Stimulated activated CD8-positive, alpha-beta memory T cell treated with anti-CD3 and anti-CD28 coated beads, Interleukin-7, amount 100 ng/mL, for 1 hour (primary cell): ENCODE results near the gene MLN.

Source experiments
- DNase-seq, 2 donors: peaks; one replicate each; pipeline ENCODE4 v3.0.0-alpha.2; 2020; ENCODE audit warnings: low read depth in 2 of 2

MLN gene, protein sequence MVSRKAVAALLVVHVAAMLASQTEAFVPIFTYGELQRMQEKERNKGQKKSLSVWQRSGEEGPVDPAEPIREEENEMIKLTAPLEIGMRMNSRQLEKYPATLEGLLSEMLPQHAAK

DNA sequence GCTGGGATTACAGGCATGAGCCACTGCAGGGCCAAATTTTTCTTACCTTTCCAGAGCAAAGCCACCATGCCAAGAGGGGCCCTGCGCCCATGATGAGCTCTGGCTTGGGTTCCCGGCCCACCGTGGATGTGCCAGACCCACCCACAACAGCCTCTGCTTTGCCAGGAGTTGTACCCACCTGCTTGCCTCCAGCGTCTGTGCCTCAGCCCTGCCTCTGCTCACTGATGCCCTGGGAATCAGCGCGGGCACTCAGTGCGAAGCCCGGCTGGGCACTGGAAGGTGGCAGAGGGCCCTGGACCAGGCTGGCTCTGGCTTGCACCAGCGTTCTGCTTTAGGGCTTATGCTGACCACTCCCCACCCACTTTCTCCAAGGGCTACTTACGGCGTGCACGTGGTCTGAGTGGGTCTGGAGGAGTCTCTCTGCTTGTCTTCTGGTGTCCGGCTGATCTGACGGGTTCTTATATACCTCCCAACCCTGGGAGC lies at the start of gene MLN:
Gene MLN, minus strand, starts transcription at position 433 of the 483 bp plus-strand sequence. CDS start 2,840 bp downstream, outside the sequence.
- no peak for DNase-seq

DNA sequence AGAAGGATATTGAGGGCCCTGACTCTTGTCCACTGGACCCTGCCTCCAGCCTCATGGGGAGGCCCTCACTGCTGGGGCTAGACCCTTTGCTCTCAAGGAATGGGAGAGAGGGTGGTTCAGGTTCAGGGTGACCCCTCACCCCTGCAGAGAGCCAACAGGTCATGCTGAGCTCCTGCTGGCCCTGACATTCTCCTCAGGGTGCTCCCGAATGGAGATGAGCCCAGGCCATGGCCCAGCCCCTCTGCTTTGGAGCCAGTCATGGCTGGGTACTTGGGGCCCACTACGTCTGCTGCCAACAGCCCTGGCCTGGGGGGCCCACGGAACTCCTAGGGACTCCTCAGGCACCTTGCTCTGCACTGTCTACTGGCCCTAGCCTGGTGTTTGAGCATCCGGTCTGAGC lies 49.2 kb upstream of the MLN start:
- DNase-seq: no peak

DNA sequence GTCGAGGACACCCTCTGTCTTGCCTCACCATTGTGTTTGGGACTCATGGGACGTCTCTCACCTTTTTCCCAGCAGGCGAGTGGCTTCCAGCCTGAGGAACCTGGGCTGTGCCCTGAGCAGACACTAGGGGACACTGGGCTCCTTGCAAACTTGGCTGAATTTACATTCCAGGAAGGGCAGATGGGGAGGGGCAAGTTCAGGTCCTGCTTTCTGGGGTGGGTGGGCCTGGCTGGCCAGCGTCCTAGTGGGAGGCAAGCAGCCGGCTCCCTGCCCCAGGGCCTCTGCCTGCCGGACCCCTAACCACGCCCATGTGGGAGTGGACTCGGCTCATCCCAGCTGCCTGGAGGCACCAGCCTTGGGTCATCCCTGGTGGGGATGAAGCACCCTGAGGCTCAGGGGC lies 48.2 kb upstream of the MLN start:
- DNase-seq: no peak

DNA sequence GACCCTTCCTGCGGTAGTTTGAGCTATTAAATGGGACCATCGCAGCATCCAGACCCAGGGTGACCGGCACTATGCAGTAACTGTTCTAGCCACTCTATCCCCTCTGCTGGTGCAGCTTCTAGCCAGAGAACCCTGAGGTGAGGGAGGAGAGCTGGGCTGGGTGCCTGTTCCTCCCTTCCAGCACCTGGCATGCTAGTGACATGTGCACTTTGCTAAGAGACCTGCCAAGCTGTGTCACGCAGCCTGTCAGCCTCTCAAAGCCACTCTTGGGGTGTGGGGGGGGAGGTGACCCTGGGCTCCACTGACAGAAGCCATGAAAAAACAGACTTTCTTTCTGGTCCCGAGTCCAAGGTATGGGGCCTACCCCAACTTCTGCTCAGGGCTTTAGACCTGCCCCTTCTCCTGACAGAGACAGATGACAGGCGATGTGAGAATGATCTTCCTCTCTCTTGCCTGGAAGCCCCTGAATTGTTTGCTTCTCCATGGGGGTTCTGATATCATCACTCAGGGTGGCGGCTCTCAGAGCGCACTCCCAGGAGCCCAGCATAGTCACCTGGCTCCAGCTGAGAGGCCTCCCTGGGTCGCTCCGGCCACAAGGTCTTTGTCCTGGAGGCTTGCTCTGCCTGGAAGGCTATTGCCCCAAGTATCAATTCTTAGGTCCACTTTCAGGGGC lies 47.2 kb upstream of the MLN start:
- DNase-seq: no peak

DNA sequence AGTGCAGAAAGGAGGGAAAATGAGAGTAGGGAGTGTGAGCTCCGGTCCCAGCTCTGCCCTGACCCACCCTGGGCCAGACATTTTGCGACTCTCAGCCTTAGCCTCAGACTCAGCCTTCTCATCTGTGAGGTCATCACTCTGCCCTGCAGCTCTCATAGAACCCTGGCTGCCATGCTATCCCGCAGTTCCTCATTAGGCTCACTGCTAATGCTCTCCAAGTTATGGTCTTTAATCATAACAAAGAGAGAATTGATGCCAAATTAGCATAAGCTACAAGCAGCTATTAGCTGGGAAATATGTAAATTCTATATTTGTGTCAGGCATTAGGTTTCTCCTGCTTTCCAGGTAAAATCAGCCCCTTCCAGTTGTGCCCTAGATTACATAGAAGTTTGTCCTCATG lies 46.5 kb upstream of the MLN start:
- DNase-seq: no peak

DNA sequence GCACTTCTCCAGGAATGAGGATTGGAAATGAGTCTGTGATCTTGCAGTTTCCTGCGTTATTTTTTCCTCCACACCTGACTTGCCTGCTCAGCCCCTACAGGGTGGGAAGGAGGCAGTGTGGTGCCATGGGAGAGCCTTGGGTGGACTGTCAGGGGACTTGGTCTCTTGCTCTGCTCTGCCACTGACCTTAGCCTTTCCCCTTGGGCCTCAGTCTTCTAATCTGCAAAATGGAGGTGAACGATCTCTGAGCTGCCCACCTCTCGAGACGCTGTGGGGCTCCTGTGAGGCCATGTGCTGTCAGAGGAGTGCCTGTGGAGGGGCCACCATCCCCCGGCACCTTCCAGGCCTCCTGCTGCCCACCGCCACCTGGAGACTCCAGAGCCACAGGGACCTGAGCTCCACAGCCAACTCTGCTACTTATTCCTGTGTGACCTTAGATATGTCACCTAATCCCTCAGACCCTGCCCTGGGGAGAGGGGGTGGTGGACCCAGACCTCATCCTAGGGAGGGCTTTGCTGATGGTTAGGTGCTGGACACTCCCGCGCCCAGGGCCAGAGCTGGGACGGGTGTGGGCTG lies 45.8 kb upstream of the MLN start:
- DNase-seq: no peak

DNA sequence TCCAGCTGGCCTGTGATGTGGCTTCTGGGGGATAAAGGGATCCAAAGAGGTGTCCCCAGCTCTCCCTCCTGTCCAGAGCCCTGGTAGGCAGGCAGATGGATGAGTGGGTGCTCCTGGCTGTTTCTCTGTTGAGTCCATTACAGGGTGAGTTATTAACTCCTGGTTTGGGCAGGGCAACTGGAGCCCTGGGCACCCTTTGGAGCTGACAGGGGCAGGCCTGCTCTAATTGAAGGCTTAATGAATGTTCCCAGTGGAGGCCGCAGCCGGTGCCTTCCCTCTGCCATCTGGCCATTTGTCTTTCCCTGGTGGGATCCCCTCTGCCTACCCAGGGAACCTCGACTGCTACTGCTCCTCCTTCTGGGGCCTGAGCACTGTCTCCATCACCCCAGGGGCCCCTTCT lies 44.7 kb upstream of the MLN start:
- no peak for DNase-seq

DNA sequence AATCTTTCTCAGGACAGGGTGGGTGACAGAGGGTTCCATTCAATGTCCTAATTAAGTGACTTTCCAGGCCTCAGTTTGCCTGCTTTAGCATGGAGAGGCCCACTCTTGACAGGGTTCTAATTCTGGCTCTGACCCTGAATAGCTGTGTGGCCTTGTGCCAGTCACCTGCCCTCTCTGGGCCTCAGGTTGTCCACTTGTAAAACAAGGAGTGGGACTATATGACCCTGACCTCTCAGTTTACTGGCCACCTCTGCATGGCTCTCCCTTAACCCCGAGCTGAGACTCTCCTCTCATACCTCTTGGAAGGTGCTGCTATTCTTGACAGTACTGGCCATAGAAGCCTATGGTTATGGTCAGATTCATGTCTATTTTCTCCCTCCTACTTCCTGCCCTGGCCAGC lies 44.1 kb upstream of the MLN start:
- no peak for DNase-seq

DNA sequence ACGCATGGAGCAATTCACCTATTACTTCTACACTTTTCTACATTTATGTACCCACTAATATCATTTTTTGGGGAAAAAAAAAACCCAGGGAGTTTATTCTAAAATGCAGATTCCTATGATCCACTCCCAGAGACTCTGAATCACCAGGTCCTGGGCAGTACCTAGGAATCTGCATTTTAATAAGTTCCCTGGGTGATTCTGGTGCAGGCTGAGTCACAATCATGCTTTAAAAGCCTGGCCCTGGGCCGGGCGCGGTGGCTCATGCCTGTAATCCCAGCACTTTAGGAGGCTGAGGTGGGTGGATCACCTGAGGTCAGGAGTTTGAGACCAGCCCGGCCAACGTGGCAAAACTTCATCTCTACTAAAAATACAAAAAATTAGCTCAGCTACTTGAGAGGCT lies 43.3 kb upstream of the MLN start:
- DNase-seq: no peak

DNA sequence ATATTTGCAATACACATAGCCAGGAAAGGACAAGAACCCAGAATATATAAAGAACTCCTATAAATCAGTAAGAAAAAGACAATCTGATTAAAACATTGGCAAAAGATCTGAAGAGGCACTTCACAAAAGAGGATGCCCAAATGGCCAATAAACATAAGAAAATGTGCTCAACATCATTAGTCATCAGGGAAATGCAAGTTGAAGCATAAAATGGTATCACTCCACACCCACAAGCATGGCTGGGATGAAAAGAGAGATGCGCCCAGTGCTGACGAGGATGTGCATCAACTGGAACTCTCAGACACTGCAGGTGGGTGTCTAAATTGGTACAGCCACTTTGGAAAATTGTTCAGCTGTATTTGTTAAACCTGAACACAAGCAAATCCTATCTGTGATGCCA lies 42.4 kb upstream of the MLN start:
- DNase-seq: no peak

DNA sequence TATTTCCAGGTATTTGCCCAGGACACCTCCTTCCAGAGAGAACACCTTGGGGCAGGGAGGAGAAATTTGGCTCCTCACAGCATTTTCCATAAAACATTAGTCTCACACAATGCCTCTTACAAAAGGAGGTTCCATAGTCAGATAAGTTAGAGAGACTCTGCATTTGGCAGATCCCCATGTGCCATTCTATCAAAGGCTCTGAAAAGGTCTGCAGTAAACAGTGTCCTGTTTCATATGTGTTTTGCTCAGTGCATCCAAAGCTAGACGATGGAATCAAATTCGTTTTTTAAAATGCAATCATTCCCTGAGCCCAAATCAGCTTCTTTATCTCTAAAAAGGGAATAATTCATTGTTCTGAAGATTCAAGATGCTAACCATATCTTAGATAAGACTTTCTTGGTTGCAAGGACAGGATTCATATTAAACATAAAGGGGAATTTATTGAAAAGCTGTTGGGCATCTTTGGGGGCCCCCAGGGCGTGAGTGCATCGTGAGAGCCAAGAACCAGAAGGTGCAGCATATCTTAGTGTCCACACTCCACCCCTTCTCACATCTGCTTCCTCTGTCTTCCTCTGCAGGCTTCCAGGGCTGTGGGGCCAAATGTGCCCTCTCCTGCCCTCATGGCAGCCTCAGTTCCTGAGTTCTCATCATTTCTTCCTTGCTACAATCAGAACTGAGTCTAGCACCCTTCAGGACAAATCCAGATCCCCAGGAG lies 41.4 kb upstream of the MLN start:
- DNase-seq: no peak

DNA sequence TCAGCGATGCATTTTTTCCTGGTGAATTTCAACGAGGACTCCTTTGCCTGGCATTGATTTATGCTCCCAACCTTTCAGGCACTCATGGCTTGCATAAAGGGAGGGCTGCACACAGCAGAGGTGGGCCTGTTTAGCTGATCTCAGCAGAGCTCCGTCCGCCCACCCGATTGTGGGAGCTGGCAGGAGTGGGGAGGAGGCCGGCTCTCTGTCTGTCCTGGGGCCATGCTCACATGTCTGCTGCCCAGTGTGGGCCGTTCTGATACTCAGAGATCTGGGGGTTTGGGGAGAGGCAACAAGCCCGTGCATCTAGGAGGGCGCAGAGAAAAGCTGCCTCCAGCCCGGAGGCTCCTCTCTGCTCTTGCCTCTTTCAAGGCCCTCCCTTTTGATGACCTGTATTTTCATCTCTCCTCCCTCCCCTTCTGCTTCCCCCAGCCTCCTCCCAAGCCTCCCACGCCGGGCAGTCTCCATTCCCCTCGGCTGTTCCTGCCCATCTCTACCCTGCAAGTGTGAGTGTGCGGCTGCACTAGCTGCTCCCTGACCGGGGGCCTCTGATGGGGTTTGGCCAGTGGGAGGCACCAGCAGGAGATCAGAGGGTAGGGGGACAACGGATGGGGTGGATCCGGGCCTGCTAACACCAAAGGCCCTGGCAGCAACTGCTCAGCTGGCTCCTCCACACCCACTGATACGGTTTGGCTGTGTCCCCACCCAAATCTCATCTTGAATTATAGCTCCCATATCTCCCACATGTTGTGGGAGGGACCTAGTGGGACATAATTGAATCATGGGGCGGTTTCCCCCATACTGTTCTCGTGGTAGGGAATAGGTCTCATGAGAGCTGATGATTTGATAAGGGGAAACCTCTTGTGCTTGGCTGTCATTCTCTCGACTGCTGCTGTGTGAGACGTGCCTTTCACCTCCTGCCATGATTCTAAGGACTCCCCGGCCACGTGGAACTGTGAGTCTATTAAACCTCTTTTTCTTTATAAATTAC lies 39.6 kb upstream of the MLN start:
- no peak for DNase-seq

DNA sequence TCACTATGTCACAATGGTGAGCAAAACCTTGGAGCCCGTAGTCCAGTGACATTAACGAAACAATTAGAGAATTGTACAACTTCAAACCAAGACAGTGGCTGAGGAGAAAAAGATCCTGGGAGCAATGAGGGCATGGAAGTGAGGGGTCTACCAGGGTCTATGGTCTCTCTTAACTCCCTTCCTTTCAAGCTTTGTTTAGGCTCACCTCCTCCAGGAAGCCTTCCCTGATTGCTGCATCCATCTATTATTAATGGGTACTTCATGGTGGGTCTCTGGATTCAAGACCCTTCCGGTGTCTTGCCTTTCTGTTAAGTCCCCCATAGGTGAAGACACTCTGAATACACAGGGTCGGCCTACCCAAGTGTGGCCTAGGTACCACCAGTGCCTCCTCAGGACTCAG lies 38.1 kb upstream of the MLN start:
- no peak for DNase-seq

DNA sequence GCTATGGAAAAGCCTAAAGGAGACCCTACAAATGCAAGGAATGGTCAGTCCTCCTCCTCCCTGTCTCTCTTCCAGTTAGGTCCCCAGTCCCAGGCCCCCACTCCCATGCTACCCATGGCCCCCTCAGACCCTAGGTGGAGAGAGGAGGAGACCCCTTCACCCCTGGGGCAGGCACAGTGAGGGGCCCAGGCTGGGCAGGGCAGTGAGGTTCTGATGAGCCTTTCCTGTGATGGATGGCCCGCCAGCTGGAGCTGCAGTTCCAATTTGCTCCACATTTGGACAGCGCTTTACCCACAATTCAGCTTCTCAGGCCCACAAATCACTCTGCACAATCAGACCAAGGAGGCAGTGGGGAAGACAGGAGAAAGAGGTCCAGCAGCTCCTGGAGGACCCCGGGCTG lies 37.3 kb upstream of the MLN start:
- DNase-seq: no peak

DNA sequence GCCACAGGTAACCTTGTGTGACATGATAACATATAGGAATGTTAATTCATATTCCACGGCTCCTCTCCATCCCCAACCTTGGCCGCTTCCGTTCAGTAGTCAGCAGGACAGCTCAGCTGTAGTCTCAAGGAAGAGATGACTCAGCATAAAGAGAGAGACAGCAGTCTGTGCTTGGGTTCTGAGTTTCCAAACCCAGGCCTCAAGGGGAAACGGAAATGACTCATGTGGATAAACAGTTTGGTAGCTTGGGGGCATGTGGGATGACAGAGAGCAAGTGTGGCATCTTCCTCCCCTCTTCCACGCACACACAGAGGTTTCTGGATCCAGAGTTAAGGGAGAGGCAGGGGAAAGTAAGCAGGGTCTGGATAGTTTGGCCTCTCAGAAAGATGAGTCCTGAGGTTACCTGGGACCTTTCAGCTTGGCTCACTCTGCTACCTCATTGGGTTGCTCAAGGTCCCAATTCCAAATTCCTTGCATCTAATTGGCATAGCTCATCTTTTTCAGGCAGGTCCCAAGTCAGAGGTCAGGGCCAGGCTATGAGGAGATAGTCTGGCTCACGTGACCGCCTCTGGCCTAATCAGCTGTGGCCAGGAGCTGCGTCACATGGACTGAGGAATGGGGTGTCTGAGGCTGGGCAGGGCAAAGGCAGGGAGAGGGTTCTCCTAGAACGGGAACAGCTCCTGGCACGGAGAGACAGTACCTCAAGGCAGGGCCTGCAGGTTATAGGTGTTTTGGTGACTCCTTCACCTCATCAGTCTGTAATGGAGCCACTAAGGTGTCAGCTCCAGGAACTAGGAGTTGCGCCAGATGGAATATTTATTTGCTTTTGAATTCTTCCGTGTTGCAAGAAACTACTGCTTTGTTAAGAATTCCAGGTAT lies 36.5 kb upstream of the MLN start:
- no peak for DNase-seq

DNA sequence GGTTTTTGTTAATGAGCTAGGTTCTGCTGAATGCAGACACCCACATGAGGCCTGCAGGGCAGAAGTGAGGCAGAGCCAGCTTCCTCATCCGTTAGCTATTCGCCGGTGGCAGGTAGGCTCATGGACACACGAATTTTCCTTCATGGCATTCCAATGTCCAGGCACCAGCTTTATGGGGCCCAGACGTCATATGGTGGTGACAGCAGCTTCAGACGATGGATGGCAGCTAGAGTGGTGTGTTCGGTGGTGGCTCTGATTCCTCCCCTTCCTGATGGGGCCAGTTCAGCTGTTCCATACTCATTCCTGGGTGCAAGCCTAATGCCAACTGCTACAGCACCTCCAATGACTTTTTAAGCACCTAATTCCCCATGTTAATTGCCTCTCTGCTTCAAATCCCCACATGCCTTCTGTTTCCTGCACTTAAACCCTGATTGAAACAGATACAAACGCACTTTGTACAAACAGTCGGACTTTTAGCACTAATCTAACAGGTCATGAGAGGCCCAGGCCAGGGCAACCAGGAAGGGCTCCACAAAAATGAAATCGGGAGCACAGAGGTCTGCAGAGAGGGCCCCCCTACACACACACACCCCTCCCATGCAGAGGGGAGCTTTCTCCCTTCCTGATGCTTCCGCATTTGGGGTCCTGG lies 35.7 kb upstream of the MLN start:
- DNase-seq: no peak

DNA sequence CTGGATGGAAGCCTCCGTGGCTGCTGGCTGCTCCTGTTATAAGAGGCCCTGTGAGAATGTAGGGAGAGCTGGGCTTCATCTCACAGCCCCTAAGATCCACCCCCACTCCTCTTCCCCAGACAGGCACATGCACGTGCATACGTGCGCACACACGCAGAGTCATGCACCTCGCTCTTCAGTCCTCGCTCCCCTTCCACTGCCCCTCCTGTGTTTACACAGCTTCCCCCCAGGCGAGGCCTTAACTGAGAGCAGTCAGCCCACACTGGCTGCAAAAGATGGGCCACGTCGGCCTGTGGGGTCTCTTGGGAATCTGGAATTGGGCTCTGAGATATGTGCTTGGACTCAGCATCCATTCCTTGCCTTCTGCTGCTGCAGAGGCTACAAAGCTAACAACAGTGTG lies 35.2 kb upstream of the MLN start:
- DNase-seq: no peak

DNA sequence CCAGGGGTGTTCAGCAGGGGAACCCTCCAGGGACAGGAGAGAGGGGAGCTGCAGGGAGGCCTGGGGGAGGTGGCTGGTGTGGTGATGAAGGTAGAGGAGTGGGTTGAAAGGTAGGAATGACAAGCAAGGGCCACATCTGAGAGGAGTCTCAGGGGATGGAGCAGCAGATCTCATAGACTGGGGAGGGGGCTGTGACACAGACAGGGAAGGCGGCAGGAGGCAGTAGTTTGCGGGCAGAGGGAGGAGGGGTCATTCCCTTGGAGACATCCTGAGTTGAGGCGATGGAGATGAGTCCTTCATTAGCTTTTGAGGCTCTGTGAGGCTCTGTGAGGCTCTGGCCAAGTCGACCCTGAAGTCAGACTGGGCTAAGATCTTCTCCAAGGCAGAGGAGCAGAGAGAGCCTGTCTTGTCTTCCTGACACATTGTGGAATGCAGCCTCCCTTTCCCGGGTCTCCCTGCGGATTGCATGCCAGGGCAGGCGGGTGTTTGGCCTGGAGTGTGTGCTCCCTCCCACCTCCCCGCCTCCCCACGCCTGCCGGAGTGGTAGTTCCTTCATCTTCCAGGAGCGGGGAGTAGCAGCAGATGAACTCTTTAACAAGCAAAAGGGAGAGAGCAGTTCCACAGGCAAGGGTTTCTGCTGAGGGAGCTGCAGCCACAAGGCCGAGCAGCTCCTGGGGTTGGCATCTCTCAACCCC lies 34.3 kb upstream of the MLN start:
- no peak for DNase-seq

DNA sequence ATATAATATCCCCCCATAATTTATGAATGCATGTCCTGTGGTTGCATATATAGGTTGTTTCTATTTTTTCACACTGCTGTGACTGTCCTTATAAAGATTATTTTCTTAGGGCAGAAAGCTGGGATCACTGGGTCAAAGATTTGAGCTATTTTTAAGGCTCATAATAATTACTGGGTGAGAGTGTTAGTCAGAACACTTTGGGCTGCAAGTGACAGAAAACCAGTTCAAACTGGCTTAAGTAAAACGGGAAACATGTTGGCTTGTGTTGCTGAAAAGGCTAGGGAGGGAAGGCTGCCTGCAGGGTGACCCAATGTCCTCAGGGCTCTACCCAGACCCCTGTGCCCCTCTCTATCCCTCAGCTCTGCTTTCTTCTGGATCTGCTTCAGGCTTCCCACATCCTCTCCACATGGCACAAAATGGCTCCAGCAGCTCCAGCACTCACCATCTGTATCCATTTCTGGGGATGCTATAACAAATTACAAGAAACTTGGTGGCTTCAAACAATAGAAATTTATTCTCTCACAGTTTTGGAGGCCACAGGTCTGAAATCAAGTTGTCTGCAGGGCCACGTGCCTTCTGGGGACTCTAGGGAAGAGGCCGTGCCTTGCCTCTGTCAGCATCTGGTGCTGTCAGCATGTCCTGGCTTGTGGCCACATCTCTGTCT lies 33.1 kb upstream of the MLN start:
- DNase-seq: no peak
